Activated CD4-positive, alpha-beta T cell treated with anti-CD3 and anti-CD28 coated beads for 1 hour (primary cell): ENCODE results near the gene PSG6.
"Not testable (repeated sequence)": the region's sequence is repeated elsewhere in the genome, so short reads cannot be mapped to it uniquely, and the experiment has no call there.

Source experiments
- DNase-seq: peaks from one replicate; pipeline ENCODE4 v3.0.0-alpha.2; 2020

The PSG6 gene

DNA sequence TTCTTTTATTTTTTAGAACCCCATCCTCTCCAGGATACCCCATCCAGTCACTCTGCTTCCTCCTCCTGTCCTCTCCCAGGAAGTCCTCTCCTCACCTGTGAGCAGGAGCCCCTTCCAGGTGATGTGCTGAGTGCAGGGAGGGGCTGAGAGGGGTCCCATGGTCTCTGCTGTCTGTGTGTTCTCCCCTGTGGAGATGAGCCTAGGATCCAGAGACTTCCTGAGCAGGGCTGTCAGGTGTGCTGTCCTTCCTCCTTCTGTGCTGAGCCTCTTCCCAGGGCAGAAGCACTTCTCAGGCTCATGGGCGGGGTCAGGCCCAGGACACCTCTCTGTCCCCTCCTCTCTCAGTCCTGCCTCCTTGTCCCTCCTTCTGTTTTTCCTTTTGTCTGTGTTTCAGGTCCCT lies at the start of gene PSG6:
PSG6 (minus strand) TSS at position 261 of the 400 bp plus-strand sequence; CDS start at position 159, 102 bp downstream.
- not testable (repeated sequence) for DNase-seq

DNA sequence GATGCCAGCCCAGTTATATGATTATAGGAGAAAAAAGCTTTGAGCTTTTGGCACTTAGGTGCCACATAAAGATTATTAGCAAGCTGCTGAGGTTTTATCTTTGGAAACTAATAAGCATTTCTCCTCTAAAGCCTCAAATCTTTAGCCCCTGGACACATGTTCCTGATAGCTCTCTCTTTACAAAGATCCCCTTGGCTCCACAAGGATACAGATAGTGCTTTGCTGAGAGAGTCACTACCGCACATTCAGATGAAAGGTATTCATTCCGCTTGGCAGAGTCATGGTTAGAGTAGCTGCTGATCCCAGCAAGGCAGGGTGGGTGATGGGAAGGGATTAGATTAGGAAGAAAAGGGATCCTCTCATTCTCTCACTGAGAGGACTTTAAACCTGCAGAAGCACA lies 47.5 kb upstream of the PSG6 start:
- DNase-seq, result no peak

DNA sequence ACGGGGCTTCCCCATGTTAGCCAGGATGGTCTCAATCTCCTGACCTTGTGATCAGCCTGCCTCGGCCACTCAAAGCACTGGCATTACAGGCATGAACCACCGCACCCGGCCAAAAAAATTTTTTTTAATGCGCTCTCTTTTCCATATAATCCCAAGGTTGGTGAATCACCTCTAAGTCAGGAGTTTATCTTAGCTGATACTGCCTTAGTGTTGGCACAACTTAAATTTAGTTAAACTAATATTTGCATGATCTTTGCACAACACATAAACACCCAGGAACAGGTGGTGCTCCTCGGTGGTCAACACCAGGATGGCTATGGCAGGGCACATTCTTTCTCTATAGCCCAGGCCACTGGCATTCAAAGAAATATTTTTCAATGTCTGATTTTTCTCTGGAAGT lies 43.4 kb upstream of the PSG6 start:
- DNase-seq, result no peak

DNA sequence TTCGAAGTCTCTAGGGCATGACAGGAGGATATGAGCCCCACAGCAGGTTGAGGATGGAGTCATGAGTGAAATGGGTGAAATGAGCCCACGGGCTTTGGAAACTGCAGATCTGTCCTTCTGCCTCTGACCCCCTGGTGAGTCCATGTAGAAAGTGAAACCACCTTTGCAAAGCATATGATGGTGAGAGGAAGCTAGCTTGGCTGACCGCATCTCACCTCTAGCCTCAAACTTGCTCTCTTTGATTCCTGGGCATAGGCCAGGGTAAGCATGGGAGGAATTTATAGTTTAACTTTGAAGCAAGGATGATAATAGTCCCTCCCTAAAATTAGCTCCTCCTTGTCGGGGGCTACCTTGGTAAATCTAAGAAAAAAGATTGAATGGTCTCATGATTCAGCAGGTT lies 34.4 kb upstream of the PSG6 start:
- not testable (repeated sequence) for DNase-seq

DNA sequence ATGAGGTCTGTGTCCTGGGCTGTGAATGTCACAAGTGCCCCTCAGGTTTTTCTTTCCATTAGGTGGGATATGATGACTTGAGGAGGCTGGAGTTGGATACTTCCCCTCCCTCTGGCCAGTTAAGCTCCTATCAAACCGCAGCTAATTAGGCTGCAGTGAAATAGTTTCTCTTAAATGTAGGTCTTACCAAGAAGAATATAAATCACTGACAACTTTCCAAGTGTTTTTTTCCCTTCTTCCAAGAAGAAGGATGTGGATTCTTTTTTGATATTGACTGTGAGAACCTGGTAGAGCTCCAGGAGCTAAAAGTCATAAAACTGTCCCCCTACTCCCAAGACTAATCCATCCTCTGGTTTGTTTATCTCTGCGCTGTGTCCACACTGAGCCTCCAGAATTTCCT lies 33.8 kb upstream of the PSG6 start:
- not testable (repeated sequence) for DNase-seq

DNA sequence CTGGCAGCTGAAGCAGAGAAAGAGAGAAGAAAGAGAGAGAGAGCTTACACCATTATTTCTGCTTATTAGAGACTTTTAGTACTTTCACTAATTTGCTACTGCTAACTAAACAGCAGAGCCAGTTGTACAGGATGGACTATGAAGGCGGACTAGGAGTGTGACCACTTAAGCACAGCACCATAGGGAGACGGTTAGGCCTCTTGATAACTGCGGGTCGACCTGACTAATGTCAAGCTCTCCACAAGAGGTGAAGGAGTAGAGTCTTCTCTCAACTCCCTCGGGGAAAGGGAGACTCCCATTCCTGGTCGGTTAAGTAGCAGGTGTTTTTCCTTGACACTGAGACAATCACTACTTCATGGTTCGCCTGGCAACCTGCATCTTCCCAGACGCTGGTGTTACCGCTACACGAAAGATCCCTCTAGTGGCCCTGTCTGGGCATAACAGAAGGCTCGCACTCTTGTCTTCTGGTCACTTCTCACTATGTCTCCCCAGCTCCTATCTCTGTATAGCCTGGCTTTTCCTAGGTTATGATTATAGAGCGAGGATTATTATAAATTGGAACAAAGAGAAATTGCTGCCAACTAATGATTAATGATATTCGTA lies 24.6 kb upstream of the PSG6 start:
- DNase-seq, result no peak

DNA sequence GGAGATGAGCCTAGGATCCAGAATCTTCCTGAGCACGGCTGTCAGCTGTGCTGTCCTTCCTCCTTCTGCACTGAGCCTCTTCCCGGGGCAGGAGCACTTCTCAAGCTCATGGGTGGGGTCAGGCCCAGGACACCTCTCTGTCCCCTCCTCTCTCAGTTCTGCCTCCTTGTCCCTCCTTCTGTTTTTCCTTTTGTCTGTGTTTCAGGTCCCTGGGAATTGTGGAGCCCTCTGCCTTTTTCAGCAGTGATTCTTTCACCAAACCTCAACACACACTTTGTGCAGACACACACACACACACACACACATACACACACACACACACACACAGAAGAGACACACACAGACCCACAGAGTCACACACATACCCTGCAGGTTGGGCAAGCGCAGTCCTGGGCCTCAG lies 19.4 kb upstream of the PSG6 start, which contains the start of gene PSG7:
PSG7 (minus strand) TSS at position 101 of the 400 bp plus-strand sequence. CDS start 131 bp downstream, outside the sequence.
- DNase-seq, result not testable (repeated sequence)

DNA sequence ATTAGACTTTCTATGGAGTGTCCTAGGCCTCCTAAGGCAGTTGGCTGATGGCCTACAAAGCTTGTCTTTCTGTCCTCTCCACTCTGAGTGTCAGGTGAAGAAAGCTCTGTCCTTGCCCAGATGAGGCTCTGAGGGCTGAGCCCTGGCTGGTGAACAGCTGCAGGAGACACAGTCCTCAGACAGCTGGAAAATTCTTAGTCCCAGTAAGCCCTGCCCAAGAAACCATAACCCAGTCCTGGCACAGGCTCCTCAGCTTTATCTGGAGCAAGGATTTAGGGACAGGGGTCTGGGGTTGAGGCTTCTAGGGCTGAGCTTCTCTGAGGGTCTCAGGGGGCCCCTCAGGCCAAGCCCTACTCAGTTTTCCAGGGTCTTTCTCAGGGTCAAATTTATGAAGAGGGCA lies 17.0 kb upstream of the PSG6 start:
- not testable (repeated sequence) for DNase-seq

DNA sequence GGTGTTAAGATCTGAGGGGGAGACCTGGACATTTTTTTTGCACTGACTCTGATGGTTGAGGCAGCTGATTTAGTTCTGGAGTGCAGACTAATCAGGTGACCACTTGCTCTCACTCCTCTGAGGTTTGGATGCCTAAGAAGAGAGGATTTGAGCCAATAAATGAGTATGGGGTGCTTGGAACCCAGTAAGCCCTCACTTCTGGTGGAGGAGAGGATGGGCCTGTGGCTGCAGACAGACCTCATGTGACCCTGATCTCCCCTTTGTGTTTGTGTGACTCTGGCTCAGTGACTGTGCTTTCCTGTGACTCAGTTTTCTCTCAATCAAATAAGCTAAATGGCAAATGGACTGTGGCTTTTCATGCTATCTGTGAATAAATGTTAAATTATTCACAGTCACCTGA lies 16.5 kb upstream of the PSG6 start:
- not testable (repeated sequence) for DNase-seq

DNA sequence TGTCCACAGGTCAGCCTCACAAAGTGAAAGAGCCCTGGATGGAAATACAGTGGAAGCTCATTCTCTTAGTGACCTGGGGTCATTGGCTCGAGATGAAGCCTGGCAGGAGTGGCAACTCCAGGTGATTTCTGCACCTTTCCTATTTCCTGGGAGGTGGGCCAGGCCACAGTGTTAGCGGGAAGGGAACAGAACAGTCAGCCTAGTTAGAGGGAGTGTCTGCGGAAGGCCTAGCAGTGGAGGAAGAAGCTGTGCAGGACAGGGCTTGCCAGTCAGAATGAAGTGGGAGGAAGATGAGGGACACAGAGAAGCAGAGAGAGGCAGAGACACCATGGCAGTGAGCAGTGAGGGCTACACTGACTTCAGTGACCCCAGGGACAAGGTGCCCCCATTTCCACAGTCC lies 15.7 kb upstream of the PSG6 start:
- not testable (repeated sequence) for DNase-seq

DNA sequence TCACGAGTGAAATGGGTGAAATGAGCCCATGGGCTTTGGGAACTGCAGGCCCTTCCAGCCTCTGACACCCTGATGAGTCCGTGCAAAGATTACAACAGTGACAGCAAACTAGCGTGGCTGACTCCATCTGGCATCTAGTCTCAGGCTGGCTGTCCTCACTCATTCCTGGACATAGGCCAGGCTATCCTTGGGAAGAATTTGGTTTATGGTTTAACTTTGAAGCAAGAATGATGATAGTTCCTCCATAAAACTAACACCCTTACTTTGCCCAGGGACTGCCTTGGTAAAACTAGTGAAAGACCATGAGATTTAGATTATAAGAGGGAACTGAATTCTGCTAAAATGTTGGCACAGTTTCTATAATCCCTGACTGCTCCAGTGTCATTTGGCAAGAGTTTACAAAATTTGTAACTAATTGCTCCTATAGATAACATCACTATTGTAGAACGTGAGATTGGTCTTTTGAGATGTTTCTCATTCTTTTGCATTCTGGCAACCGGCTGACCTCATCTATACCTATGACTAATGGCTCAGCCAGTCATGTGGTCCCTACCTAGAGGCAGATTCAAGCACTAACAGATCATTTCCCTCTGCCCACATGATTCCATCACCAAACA lies 14.9 kb upstream of the PSG6 start:
- not testable (repeated sequence) for DNase-seq

DNA sequence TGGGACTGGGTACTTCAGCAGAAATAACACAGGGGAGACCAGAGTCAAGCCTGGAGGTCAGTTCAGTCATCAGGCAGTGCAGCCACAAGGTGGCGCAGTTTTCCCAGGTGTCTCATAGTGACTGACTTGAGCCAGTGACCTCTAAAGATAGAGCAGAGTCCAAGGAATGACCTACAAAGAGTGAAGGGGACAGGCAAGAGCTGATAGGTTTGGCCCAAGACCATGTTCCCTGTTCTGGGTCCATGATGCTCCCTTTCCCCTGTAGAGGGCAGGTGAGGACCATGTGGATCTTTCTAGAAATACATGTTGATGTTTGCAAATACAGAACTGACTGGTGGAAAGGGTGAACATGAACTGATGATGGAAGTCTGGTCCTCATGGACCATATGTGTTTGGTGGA lies 12.5 kb upstream of the PSG6 start:
- DNase-seq, result not testable (repeated sequence)

DNA sequence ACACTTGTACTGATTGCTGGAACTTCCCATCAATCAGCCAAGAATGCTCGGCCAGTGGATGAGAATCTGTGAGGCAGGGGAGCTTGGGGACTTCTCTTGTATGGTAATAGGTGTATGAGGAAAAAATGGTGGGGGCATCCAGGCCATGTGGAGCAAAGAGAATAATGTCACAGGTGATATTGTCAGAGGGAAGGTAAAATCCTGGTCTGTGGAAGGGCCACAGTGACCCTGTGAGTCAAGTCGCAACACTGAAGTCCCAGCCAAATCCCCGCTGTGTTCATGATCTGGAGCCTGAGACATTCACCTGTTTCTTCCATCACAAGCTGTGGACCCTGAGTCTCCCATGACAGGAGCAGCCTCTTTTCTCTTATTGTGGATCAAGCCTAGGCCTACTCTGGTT lies 11.2 kb upstream of the PSG6 start:
- DNase-seq, result no peak

DNA sequence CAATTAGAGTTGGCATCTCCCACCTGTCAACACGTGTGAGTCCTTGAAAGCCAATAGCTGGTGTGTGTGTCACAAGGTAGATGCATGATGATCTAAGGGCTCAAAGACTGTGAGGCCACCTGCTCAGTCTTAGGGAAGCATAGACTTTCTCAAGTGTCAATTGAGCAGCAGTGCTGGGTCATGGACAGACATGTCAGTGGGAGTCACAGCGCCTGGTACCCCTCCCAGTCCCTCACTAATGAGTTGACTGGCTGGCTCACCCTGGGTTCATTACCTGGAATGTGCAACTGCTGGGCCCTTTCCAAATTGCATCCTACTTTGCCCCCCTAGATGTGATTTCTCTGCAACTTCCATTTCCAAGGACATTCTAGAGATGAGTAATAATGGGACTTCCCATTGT lies 9.1 kb upstream of the PSG6 start:
- DNase-seq, result no peak

DNA sequence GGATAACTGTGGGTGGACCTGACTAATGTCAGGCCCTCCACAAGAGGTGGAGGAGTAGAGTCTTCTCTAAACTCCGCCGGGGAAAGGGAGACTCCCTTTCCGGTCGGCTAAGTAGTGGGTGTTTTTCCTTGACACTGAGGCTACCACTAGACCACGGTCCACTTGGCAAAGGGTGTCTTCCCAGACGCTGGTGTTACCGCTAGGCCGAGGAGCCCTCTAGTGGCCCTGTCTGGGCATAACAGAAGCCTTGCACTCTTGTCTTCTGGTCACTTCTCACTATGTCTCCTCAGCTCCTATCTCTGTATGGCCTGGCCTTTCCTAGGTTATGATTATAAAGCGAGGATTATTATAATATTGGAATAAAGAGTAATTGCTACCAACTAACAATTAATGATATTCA lies 5.4 kb upstream of the PSG6 start:
- DNase-seq, result not testable (repeated sequence)

DNA sequence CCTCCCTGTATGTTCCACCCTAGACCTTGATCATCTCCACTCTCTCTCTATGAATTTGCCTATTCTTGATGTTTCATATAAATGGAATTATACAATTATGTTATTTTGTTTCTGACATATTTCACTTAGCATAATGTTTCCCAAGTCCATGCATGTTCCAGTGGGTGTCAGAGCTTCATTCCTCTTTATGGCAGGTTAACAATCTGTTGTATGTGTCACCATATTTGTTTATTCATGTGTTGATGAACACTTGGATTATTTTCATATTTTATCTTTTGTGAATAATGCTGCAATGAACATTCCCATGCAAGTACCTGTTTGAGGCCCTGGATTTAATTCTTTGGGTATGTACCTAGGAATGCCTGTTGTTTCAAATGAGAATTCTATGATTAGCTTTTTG lies 3.3 kb upstream of the PSG6 start:
- not testable (repeated sequence) for DNase-seq

DNA sequence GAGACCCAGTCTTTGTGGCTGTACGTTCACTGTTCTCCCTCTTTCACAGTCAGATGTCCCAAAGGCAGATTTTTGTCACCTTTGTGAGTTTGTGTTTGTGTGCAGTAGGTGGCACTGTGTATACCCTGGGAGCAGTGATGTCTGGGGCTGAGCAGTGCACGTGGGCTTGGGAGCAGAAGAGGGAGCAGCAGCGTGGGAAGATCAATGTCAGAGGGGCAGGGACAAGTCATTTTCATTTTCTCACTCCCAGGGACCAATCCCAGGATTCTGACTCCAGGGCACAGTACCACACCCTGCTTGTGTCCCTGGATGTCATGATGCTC lies 2.0 kb upstream of the PSG6 start:
- no peak for DNase-seq

DNA sequence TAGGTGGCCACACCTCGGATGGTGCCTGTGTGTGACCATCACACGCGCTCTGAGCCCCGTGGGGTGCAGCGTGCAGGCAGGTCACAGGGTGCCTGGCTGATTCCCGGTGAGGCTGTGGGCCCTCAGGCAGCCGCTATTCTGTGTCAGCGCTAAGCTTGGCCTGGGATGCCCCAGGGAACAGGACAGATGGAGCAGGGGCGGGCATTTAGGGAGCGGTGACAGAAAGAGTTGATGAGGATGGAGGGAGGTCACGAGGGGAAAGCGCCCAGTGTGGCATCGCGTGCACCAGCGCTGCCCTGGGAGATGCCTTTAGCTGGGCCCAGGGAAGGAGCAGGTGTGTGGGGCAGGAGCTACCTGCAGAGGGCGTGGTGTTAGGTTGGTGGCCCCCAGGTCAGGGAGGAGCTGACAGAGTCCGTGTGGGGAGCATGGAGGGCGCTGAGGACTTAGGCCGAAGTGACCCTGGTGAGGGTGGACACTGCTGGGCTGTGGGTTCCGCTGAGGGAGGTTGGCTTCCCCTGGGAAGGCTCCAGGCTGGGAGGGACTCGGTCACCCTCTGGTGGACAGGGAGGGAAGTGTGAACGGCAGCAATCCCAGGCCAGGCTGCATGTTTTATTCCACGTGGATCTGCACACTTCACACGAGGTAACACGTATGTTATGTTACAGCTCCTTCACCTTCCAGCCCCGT lies 1.5 kb upstream of the PSG6 start:
- DNase-seq, result not testable (repeated sequence)

DNA sequence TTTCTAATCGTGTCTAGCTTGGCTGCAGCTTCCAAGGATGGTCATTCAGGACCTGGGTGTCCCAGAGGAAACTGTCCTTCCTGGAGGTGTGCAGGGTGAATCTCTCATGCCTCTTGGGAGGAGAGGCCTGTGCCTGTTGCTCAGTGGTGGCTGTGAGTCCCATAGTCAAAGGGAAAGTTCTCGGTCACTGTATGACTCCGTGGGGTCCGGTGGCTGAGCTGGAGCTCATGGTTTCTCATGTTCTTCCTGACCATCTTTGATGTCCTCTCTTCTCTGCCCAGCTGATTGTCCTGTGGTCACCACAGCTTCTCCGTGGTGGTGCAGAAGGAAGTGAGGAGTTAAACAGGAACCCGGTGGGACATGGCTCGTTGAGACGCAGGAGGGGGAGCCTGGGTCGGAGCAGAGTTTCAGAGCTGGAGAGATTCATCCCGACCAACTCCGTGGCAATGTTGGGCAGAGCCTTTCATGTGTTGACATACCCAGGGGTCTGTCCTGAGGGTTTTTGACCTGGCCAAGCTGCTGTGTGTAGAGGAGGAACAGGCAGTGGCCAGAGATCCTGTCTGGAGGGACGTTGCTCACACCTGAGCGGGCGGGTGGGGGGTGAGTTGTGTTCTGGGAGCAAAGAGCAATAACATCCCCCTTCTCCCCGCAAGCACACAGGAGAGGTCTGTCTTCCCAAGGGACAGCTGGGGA lies 829 bp upstream of the PSG6 start:
- DNase-seq, result not testable (repeated sequence)

DNA sequence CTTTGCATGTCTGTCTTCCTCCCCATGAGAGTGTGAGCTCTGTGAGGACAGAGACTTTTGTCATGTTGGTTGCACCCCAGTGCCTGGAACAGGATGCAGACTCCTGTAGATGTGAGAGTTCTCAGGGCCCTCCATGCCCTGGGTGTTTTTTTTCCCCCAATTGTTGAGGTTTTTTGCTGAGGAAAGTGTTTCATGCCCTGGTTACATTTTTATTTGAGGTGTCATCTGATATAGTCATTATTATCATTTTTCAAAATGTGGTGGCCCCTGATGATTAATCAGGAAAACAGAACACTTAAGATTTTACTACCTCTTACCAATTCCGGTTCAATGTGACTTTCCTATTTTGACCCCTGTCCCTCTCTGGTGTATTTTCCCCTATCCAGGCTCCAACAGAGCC lies 763 bp downstream of the PSG6 start:
- not testable (repeated sequence) for DNase-seq

DNA sequence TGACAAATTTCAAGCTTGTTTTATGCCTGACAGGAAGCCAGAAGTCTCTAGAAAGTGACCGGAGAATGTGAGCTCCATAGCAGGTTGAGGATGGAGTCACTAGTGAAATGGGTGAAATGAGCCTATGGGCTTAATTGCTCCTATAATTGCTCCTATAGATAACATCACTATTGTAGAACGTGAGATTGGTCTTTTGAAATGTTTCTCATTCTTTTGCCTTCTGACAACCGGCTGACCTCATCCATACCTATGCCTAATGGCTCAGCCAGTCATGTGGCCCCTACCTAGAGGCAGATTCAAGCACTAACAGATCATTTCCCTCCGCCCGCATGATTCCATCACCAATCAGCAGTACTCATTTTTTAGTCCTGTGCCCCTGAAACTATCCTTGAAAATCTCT lies 4.2 kb downstream of the PSG6 start:
- not testable (repeated sequence) for DNase-seq

DNA sequence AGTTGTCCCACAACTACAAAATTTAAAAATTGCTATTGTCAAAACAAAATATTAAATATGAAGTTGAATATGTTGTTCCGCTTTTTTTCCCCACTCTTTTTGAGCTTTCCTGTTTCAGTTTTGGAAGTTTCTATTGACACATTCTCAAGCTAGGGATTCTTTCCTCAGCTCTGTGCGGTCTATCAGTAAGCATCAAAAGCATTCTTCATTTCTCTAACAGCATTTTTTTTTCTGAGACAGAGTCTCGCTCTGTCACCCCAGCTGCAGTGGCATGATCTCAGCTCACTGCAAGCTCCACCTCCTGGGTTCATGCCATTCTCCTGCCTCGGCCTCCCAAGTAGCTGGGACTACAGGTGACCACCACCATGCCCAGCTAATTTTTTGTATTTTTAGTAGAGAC lies 4.8 kb downstream of the PSG6 start:
- not testable (repeated sequence) for DNase-seq

DNA sequence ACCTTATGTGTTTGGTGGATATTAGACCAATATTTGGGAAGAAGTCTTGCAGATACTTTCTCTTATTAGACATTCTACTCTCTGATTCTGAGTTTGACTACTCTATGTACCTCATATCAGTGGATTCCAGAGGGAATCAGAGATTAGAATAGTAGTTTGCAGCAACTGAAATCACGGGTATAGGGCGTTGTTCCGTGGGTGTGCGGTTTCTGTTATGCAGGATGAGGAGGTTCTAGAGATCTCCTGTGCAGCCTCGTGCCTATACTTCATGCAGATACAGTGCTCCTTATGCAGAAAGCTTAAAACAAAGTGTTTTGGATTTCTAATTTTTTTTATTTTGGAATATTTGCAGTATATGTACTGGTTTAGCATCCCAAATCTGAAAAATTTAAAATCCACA lies 6.0 kb downstream of the PSG6 start:
- DNase-seq, result not testable (repeated sequence)

DNA sequence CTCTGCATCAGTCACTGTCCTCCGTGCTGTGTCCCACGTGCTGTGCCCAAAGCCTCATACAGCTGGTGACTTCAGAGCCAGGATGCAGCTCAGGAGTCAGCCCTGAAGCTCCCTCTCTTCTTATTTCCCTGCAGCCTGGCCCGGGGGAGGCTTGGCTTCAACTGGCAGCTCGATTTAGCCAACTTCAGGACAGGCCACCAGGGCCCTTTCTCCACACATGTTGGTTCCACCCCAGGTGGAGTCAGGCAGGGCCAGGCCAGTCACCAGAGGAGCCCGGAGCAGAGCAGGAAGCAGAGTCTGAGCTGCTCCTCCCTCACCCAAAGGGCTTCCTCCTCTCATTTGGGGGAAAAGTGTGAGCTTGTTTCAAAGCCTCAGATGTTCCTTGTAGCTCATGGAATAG lies 11.5 kb downstream of the PSG6 start:
- not testable (repeated sequence) for DNase-seq
